Measurements from ENCODE around the gene ZBTB7C.

The ZBTB7C gene

GRCh38 chr18:48363175-48363574, 46.0 kb downstream of the ZBTB7C start:
- H3K4me3 ChIP-seq (replicated peaks; ENCODE audit: low read depth, low read length): no peak overlapping the region
- no peak for TF ChIP-seq CTCF (IDR thresholded peaks at IDR 0.05; ENCODE audit: low read length, missing control alignments)
- no peak for DNase-seq (ENCODE audit: low read depth)

- no peak overlapping the region for H3K4me3 ChIP-seq (replicated peaks; ENCODE audit: low read depth, low read length)
- TF ChIP-seq CTCF (IDR thresholded peaks at IDR 0.05; ENCODE audit: low read length, missing control alignments): no peak
- DNase-seq (ENCODE audit: low read depth): no peak
These were observed 47.4 kb downstream of the ZBTB7C start for GRCh38 chr18:48361801-48362200.

GRCh38 chr18:48360376-48361021, 48.7 kb downstream of the ZBTB7C start:
- no peak overlapping the region for H3K4me3 ChIP-seq (replicated peaks; ENCODE audit: low read depth, low read length)
- TF ChIP-seq CTCF (IDR thresholded peaks at IDR 0.05; ENCODE audit: low read length, missing control alignments): no peak

GRCh38 chr18:48359626-48360025, 49.6 kb downstream of the ZBTB7C start:
- DNase-seq (ENCODE audit: low read depth): no peak
- no peak for TF ChIP-seq CTCF (IDR thresholded peaks at IDR 0.05; ENCODE audit: low read length, missing control alignments)
- H3K4me3 ChIP-seq (replicated peaks; ENCODE audit: low read depth, low read length): no peak overlapping the region

More at GRCh38 chr18:48360376-48361021, 48.7 kb downstream of the ZBTB7C start:
- DNase-seq (ENCODE audit: low read depth): no peak

GRCh38 chr18:48358868-48359267, 50.3 kb downstream of the ZBTB7C start:
- no peak for TF ChIP-seq CTCF (IDR thresholded peaks at IDR 0.05; ENCODE audit: low read length, missing control alignments)
- H3K4me3 ChIP-seq (replicated peaks; ENCODE audit: low read depth, low read length): no peak overlapping the region
- DNase-seq (ENCODE audit: low read depth): no peak

- TF ChIP-seq CTCF (IDR thresholded peaks at IDR 0.05; ENCODE audit: low read length, missing control alignments): no peak
- H3K4me3 ChIP-seq (replicated peaks; ENCODE audit: low read depth, low read length): no peak overlapping the region
- DNase-seq (ENCODE audit: low read depth): no peak
These were observed 52.1 kb downstream of the ZBTB7C start for GRCh38 chr18:48356909-48357631.

Measured in fibroblast of pulmonary artery (primary cell).